GM10847 (cell line): ENCODE results near the gene ZNF821.

Experiments used
- POLR2A ChIP-seq: IDR thresholded peaks from 2 replicates; pipeline ENCODE4 v1.6.1; 2011; ENCODE audit not compliant: insufficient read length; ENCODE audit errors: extremely low read depth

ZNF821 gene

GRCh38 chr16:71846431-71846830 is 37.6 kb downstream of the ZNF821 start:
- no peak for TF ChIP-seq POLR2A

GRCh38 chr16:71845639-71846430 is 38.1 kb downstream of the ZNF821 start, which contains the start of gene ATXN1L:
ATXN1L (plus strand) TSS chr16:71845976; CDS start chr16:71849741, 3,765 bp downstream.
- peak; percentile 77 for TF ChIP-seq POLR2A

DNA sequence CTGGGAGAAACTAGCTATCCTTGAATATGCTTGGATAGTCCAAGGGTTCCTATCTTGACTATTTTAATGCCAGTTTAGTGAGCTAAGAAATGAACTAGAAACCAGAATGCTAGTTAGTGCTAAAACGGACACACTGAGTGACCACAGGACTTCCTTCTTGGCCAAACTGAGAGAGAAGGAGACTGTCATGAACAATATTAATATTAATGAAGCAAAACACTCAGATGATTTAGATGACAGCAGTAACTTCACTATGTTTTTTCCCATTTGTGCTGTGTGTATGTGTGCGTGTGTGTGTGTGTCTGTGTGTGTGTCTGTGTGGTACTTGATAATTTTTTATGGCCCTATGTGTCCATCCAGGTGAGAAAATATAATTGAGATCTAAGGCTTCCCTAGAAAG is 40.4 kb downstream of the ZNF821 start:
- TF ChIP-seq POLR2A, result no peak

GRCh38 chr16:71840052-71840451 is 43.9 kb downstream of the ZNF821 start:
- TF ChIP-seq POLR2A, result no peak

DNA sequence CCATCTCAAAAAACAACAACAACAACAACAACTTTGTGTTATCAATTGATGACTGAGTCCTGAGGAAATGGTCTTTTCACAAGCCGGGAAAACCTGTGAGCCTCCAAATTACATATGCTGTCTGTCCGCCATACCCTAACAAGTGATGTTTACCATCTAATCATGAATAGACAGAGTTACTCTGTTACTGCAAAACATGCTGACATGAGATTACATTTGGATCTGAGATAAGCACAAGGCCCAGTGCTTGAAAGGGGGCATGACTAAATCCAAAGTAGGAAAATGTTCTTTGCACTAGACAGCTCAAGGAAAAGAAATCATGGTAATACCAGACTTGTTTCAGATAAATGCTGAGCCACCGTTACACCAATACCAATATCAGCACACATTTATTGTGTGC is 46.8 kb downstream of the ZNF821 start:
- TF ChIP-seq POLR2A, result no peak

- no peak for TF ChIP-seq POLR2A
Measured at GRCh38 chr16:71834291-71834690, 49.7 kb downstream of the ZNF821 start.

GRCh38 chr16:71830359-71830758 is 53.6 kb downstream of the ZNF821 start:
- no peak for TF ChIP-seq POLR2A

DNA sequence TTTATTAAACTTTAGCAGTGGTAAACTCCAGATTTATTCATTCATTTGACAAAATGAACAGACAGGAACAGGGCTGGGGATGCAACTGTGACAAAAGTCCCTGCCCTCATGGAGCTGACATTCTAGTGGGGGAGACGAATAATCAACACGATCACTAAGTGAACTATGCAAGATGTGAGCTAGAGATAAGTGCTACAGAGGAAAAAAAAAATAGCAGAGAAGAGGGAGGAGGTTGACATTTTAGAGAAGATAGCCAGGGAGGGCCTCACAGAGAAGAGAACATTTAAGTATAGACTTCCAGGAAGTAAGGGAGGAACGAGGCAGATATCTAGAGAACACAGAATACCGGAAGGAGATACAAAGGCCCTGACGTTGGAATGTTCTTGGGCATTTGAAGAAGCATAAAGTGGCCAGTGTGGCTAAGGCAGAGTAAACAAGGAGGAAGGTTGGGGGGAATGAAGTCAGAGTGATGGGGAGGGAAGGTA is 57.4 kb downstream of the ZNF821 start:
- no peak for TF ChIP-seq POLR2A

- no peak for TF ChIP-seq POLR2A
Measured at GRCh38 chr16:71811261-71811803, 72.7 kb downstream of the ZNF821 start.
